ENCODE measurements around the gene PRMT5.

The PRMT5 gene

GRCh38 chr14:22872033-22872832 lies 56.9 kb downstream of the PRMT5 start:
- H3K4me3 ChIP-seq (ENCODE audit: low read length), result peak overlapping the region; percentile 97
- peak overlapping the region; percentile 95 for H3K27ac ChIP-seq (ENCODE audit: low read depth, low read length)
- peaks cover 51% of the 10 kb centered on the region for H3K36me3 ChIP-seq (ENCODE audit: control insufficient read depth, low read length)
- no peak for TF ChIP-seq EZH2phosphoT487 (IDR thresholded peaks at IDR 0.05; ENCODE audit: borderline replicate concordance, low read length)
- TF ChIP-seq CTCF (IDR thresholded peaks at IDR 0.05; ENCODE audit: low read depth, low read length, poor library complexity, severe bottlenecking), result peak; percentile 97
- peak overlapping the region; percentile 93 for H3K4me2 ChIP-seq (ENCODE audit: low read length)
- peaks cover 29% of the 10 kb centered on the region for H3K4me1 ChIP-seq (ENCODE audit: control insufficient read depth, low read length)
- peaks cover 6% of the 10 kb centered on the region for H4K20me1 ChIP-seq (ENCODE audit: control insufficient read depth, insufficient read depth, low read depth, low read length)
- no peaks in the 10 kb centered on the region for H3K27me3 ChIP-seq (ENCODE audit: control insufficient read depth, low read length)
- H3K9me2 ChIP-seq (replicated peaks; ENCODE audit: control insufficient read depth, low read length), result no peaks in the 10 kb centered on the region
- H3F3A ChIP-seq (ENCODE audit: control insufficient read depth, insufficient read depth), result peaks cover 11% of the 10 kb centered on the region
- peaks cover 21% of the 10 kb centered on the region for H3K79me2 ChIP-seq (ENCODE audit: control insufficient read depth, low read length)
- no peaks in the 10 kb centered on the region for H3K9me3 ChIP-seq (ENCODE audit: control insufficient read depth, insufficient read depth, low read length)

DNA sequence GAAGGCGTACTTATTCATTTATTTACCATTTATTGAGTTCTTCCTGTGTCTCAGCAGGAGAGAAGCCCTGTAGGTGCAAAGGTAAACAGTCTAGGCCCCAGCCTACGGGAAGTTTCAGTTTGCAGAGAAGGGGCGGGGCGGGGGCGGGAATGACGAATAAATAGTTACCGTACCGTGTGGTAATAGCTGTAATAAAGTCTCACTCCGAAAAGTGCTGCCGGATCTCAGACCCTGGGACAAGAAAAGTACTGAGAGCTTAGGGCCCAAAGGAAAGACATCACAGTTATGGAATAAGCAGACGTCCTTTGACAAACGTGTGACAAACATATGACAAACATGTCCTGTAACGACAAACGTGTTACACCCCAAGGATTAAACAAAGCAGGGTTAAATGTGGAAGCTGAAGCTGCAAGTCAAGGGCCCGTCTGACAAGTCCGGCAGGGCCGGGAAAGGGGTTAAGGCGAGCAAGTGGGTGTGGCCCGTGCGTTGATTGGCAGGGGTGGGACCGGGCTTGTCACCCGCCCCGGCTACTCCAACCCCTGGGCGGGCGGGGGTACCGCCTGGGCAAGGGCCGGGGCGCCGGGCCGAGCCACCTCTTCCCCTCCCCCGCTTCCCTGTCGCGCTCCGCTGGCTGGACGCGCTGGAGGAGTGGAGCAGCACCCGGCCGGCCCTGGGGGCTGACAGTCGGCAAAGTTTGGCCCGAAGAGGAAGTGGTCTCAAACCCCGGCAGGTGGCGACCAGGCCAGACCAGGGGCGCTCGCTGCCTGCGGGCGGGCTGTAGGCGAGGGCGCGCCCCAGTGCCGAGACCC lies 57.7 kb downstream of the PRMT5 start, which contains the start of gene LRP10:
TSS of gene LRP10 (plus strand) at position 517 of the 809 bp plus-strand sequence. CDS start 564 bp downstream, outside the sequence.
- Histone ChIP-seq H3F3A (ENCODE audit: control insufficient read depth, insufficient read depth) (peaks cover 11% of the 10 kb centered on the region), H3K4me1 (ENCODE audit: control insufficient read depth, low read length) (peaks cover 29% of the 10 kb centered on the region), H3K27me3 (ENCODE audit: control insufficient read depth, low read length) (no peaks in the 10 kb centered on the region), H3K4me2 (ENCODE audit: low read length) (peak within 1 kb of the TSS; percentile 93), H3K4me3 (ENCODE audit: low read length) (peak within 1 kb of the TSS; percentile 97), H3K27ac (ENCODE audit: low read depth, low read length) (peak within 1 kb of the TSS; percentile 95), H3K9me2 (replicated peaks; ENCODE audit: control insufficient read depth, low read length) (no peaks in the 10 kb centered on the region), H4K20me1 (ENCODE audit: control insufficient read depth, insufficient read depth, low read depth, low read length) (peaks cover 6% of the 10 kb centered on the region), H3K79me2 (ENCODE audit: control insufficient read depth, low read length) (peaks cover 21% of the 10 kb centered on the region), H3K9me3 (ENCODE audit: control insufficient read depth, insufficient read depth, low read length) (no peaks in the 10 kb centered on the region), H3K36me3 (ENCODE audit: control insufficient read depth, low read length) (peaks cover 43% of the 10 kb centered on the region)
- TF ChIP-seq CTCF (IDR thresholded peaks at IDR 0.05; ENCODE audit: low read depth, low read length, poor library complexity, severe bottlenecking) (peak; percentile 23), EZH2phosphoT487 (IDR thresholded peaks at IDR 0.05; ENCODE audit: borderline replicate concordance, low read length) (no peak)

- Histone ChIP-seq H3K79me2 (ENCODE audit: control insufficient read depth, low read length) (peaks cover 21% of the 10 kb centered on the region), H4K20me1 (ENCODE audit: control insufficient read depth, insufficient read depth, low read depth, low read length) (peaks cover 6% of the 10 kb centered on the region), H3K4me2 (ENCODE audit: low read length) (peak overlapping the region; percentile 93), H3K4me1 (ENCODE audit: control insufficient read depth, low read length) (peaks cover 30% of the 10 kb centered on the region), H3K27ac (ENCODE audit: low read depth, low read length) (peak overlapping the region; percentile 95), H3K27me3 (ENCODE audit: control insufficient read depth, low read length) (no peaks in the 10 kb centered on the region), H3K36me3 (ENCODE audit: control insufficient read depth, low read length) (peaks cover 37% of the 10 kb centered on the region), H3K9me2 (replicated peaks; ENCODE audit: control insufficient read depth, low read length) (no peaks in the 10 kb centered on the region), H3K9me3 (ENCODE audit: control insufficient read depth, insufficient read depth, low read length) (no peaks in the 10 kb centered on the region), H3K4me3 (ENCODE audit: low read length) (peak overlapping the region; percentile 97), H3F3A (ENCODE audit: control insufficient read depth, insufficient read depth) (peaks cover 11% of the 10 kb centered on the region)
- TF ChIP-seq EZH2phosphoT487 (IDR thresholded peaks at IDR 0.05; ENCODE audit: borderline replicate concordance, low read length) (no peak), CTCF (IDR thresholded peaks at IDR 0.05; ENCODE audit: low read depth, low read length, poor library complexity, severe bottlenecking) (no peak)
Measured at GRCh38 chr14:22870811-22871223, 58.4 kb downstream of the PRMT5 start.
